Gastrocnemius medialis (tissue), 4 donors: Measurements from ENCODE around the gene HGS.
"Not testable (repeated sequence)": the region's sequence is repeated elsewhere in the genome, so short reads cannot be mapped to it uniquely, and the experiment has no call there.

ENCODE experiments used
- POLR2A ChIP-seq, 2 donors: fragments of 450-650 bp; IDR thresholded peaks; one replicate each; pipeline ENCODE4 v1.6.1; 2017; ENCODE audit warnings: antibody characterized with exemption in 2 of 2, mild to moderate bottlenecking in 2 of 2, moderate library complexity in 2 of 2
- TF ChIP-seq, protein P1 (sequence below), 5 experiments: fragments of 450-650 bp in 3 of 5; fragments of 200-600 bp in 2 of 5; sonication (generic) in 2 of 5; IDR thresholded peaks in 4 of 5; conservative IDR thresholded peaks in 1 of 5; 1 replicate in 4 of 5; 2 replicates in 1 of 5; pipeline ENCODE4 v1.5.1; 2016 to 2019; ENCODE audit warnings: antibody characterized with exemption in 5 of 5, mild to moderate bottlenecking in 3 of 5, moderate library complexity in 3 of 5

DNA sequence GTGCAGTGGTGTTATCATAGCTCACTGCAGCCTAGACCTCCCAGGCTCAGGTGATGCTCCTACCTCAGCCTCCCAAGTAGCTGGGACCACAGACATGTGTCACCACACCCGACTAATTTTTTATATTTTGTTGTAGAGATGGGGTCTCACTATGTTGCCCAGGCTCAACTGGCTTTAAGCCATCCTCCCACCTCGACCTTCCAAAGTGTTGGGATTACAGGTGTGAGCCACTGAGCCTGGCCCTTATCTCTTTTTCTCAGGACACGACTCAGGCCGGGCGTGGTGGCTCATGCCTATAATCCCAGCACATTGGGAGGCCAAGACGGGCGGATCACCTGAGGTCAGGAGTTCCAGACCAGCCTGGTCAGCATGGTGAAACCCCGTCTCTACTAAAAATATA, 55.8 kb downstream of the HGS start:
- TF ChIP-seq, protein P1, sequence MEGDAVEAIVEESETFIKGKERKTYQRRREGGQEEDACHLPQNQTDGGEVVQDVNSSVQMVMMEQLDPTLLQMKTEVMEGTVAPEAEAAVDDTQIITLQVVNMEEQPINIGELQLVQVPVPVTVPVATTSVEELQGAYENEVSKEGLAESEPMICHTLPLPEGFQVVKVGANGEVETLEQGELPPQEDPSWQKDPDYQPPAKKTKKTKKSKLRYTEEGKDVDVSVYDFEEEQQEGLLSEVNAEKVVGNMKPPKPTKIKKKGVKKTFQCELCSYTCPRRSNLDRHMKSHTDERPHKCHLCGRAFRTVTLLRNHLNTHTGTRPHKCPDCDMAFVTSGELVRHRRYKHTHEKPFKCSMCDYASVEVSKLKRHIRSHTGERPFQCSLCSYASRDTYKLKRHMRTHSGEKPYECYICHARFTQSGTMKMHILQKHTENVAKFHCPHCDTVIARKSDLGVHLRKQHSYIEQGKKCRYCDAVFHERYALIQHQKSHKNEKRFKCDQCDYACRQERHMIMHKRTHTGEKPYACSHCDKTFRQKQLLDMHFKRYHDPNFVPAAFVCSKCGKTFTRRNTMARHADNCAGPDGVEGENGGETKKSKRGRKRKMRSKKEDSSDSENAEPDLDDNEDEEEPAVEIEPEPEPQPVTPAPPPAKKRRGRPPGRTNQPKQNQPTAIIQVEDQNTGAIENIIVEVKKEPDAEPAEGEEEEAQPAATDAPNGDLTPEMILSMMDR (IDR thresholded peaks at IDR 0.05 in 4 of 5, conservative IDR thresholded peaks at IDR 0.05 in 1 of 5) = not testable (repeated sequence)
- not testable (repeated sequence) for TF ChIP-seq POLR2A (IDR thresholded peaks at IDR 0.05)
